Testis (tissue), 3 donors: ENCODE results near the gene TMC3. TPM values are rescaled to one million over a fixed set of nuclear protein-coding genes. Genes with fewer than 3 reads are reported as not detected.

Experiments used
- DNase-seq: peaks from one replicate; pipeline ENCODE4 v3.0.0-alpha.2; 2019
- H3K27ac ChIP-seq, 2 donors: fragments of 200-600 bp; sonication (generic); one replicate each; pipeline ENCODE4 v1.5.1; 2019
- H3K27me3 ChIP-seq: fragments of 200-600 bp; sonication (generic); one replicate; pipeline ENCODE4 v1.5.1; 2019
- H3K36me3 ChIP-seq: fragments of 200-600 bp; sonication (generic); one replicate; pipeline ENCODE4 v1.5.1; 2017; ENCODE audit warnings: low read depth; ENCODE audit errors: missing control alignments
- H3K4me1 ChIP-seq: fragments of 200-600 bp; sonication (generic); one replicate; pipeline ENCODE4 v1.5.1; 2019
- H3K4me3 ChIP-seq, 2 donors: fragments of 200-600 bp; sonication (generic); one replicate each; pipeline ENCODE4 v1.5.1; 2017 to 2019
- H3K9me3 ChIP-seq: fragments of 200-600 bp; sonication (generic); one replicate; pipeline ENCODE4 v1.5.1; 2017
- CTCF ChIP-seq, 3 experiments: fragments of 450-650 bp in 2 of 3; fragments of 200-600 bp in 1 of 3; sonication (generic) in 1 of 3; IDR thresholded peaks; one replicate each; pipeline ENCODE4 v1.5.1; 2016 to 2019; ENCODE audit warnings: antibody characterized with exemption in 3 of 3, mild to moderate bottlenecking in 2 of 3, moderate library complexity in 1 of 3
- POLR2A ChIP-seq: fragments of 450-650 bp; IDR thresholded peaks from one replicate; pipeline ENCODE4 v1.6.1; 2017; ENCODE audit warnings: antibody characterized with exemption, mild to moderate bottlenecking, moderate library complexity
- WGBS, 2 donors: methylation state at CpG; one replicate each; pipeline ENCODE4 v1.1.5; 2018; 5-methylcytosine and 5-hydroxymethylcytosine counted together
- intact Hi-C: fragments of 100-400 bp; cut with DNase I; formaldehyde crosslinking; loops from one replicate; pipeline ENCODE4 v1.15.1; 2023; ENCODE audit warnings: low total_unique reads
- polyA plus RNA-seq: library from polyadenylated mRNA; stranded (reverse); fragments of 350-450 nt; fragmentation: Illumina TruSeq; extraction: RNeasy Lipid Tissue Mini Kit (QIAGEN cat#74804); gene quantifications from one replicate; pipeline ENCODE4 v1.2.3, GENCODE V29; 2014; ENCODE audit warnings: low read depth, low replicate concordance; ENCODE audit not compliant: insufficient read depth
- total RNA-seq, 2 donors: library from RNA; depleted of rRNA; stranded (reverse); fragments of >200 nt; gene quantifications; one replicate each; pipeline ENCODE4 v1.2.3, GENCODE V29; 2016

The TMC3 gene
- total and polyA plus RNA-seq, 3 donors from 2014 or later, result 0.16 to 0.31 (median 0.26) TPM

GRCh38 chr15:81391657-81392056, 17.6 kb upstream of the TMC3 start:
- no peak overlapping the region for H3K27ac ChIP-seq
- no peak for DNase-seq
- no peaks in the 10 kb centered on the region for H3K36me3 ChIP-seq
- no peak overlapping the region for H3K4me3 ChIP-seq
- 96% methylated on average over 2 of the region's 2 CpGs for WGBS, 2 donors
- H3K27me3 ChIP-seq, result no peaks in the 10 kb centered on the region
- H3K9me3 ChIP-seq, result no peaks in the 10 kb centered on the region
- TF ChIP-seq CTCF (IDR thresholded peaks at IDR 0.05), result no peak
- intact Hi-C loops, result no loop called here
- no peaks in the 10 kb centered on the region for H3K4me1 ChIP-seq

- whole genome bisulfite sequencing, 2 donors, result 45% methylated on average over 1 of the region's 1 CpG
- Histone ChIP-seq H3K27me3 (no peaks in the 10 kb centered on the region), H3K9me3 (no peaks in the 10 kb centered on the region), H3K4me3 (no peak overlapping the region), H3K27ac (no peak overlapping the region), H3K36me3 (no peaks in the 10 kb centered on the region), H3K4me1 (no peaks in the 10 kb centered on the region)
- no peak for DNase-seq
- TF ChIP-seq POLR2A (no peak), CTCF (IDR thresholded peaks at IDR 0.05) (no peak)
- intact Hi-C loops, result no loop called here
Measured at GRCh38 chr15:81388436-81388770, 14.4 kb upstream of the TMC3 start.

- Histone ChIP-seq H3K27me3 (no peaks in the 10 kb centered on the region), H3K9me3 (no peaks in the 10 kb centered on the region), H3K27ac (no peak overlapping the region), H3K4me3 (no peak overlapping the region), H3K4me1 (no peaks in the 10 kb centered on the region), H3K36me3 (no peaks in the 10 kb centered on the region)
- DNase-seq, result no peak
- no peak for TF ChIP-seq CTCF (IDR thresholded peaks at IDR 0.05)
- no peak for TF ChIP-seq POLR2A
- intact Hi-C loops, result no loop called here
- 74 to 81% methylated on average over 12 of the region's 12 CpGs for WGBS, 2 donors
Measured at GRCh38 chr15:81387621-81388435, 13.8 kb upstream of the TMC3 start.

- intact Hi-C loops, result no loop called here
- Histone ChIP-seq H3K36me3 (no peaks in the 10 kb centered on the region), H3K27me3 (no peaks in the 10 kb centered on the region), H3K4me1 (no peaks in the 10 kb centered on the region), H3K4me3 (no peak overlapping the region), H3K9me3 (no peaks in the 10 kb centered on the region), H3K27ac (no peak overlapping the region)
- 69 to 75% methylated on average over 2 of the region's 2 CpGs for WGBS, 2 donors
- TF ChIP-seq POLR2A (no peak), CTCF (IDR thresholded peaks at IDR 0.05) (no peak)
- no peak for DNase-seq
Measured at GRCh38 chr15:81386947-81387346, 12.9 kb upstream of the TMC3 start.

- no peak overlapping the region for H3K27ac ChIP-seq
- TF ChIP-seq CTCF (IDR thresholded peaks at IDR 0.05) (no peak), POLR2A (no peak)
- 90 to 98% methylated on average over 4 of the region's 4 CpGs for WGBS, 2 donors
- intact Hi-C loops, result no loop called here
- no peaks in the 10 kb centered on the region for H3K9me3 ChIP-seq
- no peaks in the 10 kb centered on the region for H3K36me3 ChIP-seq
- DNase-seq, result no peak
- no peak overlapping the region for H3K4me3 ChIP-seq
- H3K27me3 ChIP-seq, result no peaks in the 10 kb centered on the region
- H3K4me1 ChIP-seq, result no peaks in the 10 kb centered on the region
Measured at GRCh38 chr15:81385721-81386076, 11.7 kb upstream of the TMC3 start.
